H1 (cell line): ENCODE data around the gene DNAJB12. TPM values are rescaled to one million over a fixed set of nuclear protein-coding genes. Genes with fewer than 3 reads are reported as not detected.
A peak's percentile ranks its signal among the peaks of the same experiment; 100 is the strongest.

Experiments used
- BCL11A ChIP-seq, 2 experiments: IDR thresholded peaks; one replicate each; pipeline ENCODE4 v1.6.1; 2011; ENCODE audit warnings: low read depth in 2 of 2, low read length in 2 of 2, mild to moderate bottlenecking in 2 of 2
- CHD1 ChIP-seq: IDR thresholded peaks from 2 replicates; pipeline ENCODE4 v1.6.1; 2012; ENCODE audit warnings: low read depth, low read length, improper control_type of control experiment
- CREB1 ChIP-seq: IDR thresholded peaks from 2 replicates; pipeline ENCODE4 v1.6.1; 2012; ENCODE audit warnings: inconsistent platforms
- EGR1 ChIP-seq: IDR thresholded peaks from 2 replicates; pipeline ENCODE4 v1.6.1; 2011; ENCODE audit warnings: low read depth, low read length, borderline replicate concordance
- EZH2 ChIP-seq: fragments of 200-600 bp; sonication (generic); IDR thresholded peaks from 2 replicates; pipeline ENCODE4 v1.7.1; 2012; ENCODE audit warnings: low read depth, mild to moderate bottlenecking, moderate library complexity, low read length, inconsistent platforms; ENCODE audit not compliant: severe bottlenecking
- HDAC2 ChIP-seq, 2 experiments: fragments of 300-600 bp in 1 of 2; sonication (generic) in 1 of 2; IDR thresholded peaks; 2 replicates each; pipeline ENCODE4 v1.6.1; 2011 to 2012; ENCODE audit warnings: low read depth in 2 of 2, low read length in 2 of 2, mild to moderate bottlenecking in 2 of 2, moderate library complexity in 2 of 2, borderline replicate concordance in 1 of 2, inconsistent platforms in 1 of 2
- HDAC6 ChIP-seq: IDR thresholded peaks from one replicate; pipeline ENCODE4 v1.7.1; 2012; ENCODE audit warnings: low read depth, mild to moderate bottlenecking, inconsistent platforms, low read length, moderate library complexity
- JUND ChIP-seq: IDR thresholded peaks from 2 replicates; pipeline ENCODE4 v1.6.1; 2011; ENCODE audit warnings: mild to moderate bottlenecking, improper control_type of control experiment, low read length
- NANOG ChIP-seq: IDR thresholded peaks from 2 replicates; pipeline ENCODE4 v1.6.1; 2011; ENCODE audit warnings: low read length, low read depth, mild to moderate bottlenecking, inconsistent platforms; ENCODE audit not compliant: insufficient read depth, poor library complexity, severe bottlenecking
- RAD21 ChIP-seq, 2 experiments: IDR thresholded peaks in 1 of 2; conservative IDR thresholded peaks in 1 of 2; 2 replicates each; pipeline ENCODE4 v1.6.1; 2011; ENCODE audit warnings: low read depth in 2 of 2, low read length in 2 of 2, improper control_type of control experiment in 1 of 2, inconsistent platforms in 1 of 2, mild to moderate bottlenecking in 1 of 2, moderate library complexity in 1 of 2
- RNF2 ChIP-seq: fragments of 200-900, 300-1000 bp; sonication (generic); IDR thresholded peaks from 2 replicates; pipeline ENCODE4 v1.7.1; 2016; ENCODE audit warnings: borderline replicate concordance, low read depth, mild to moderate bottlenecking, antibody characterized with exemption, low read length; ENCODE audit not compliant: poor library complexity, severe bottlenecking; ENCODE audit errors: missing control alignments
- TEAD4 ChIP-seq: IDR thresholded peaks from 2 replicates; pipeline ENCODE4 v1.6.1; 2012; ENCODE audit warnings: low read depth, low read length, inconsistent platforms, mixed read lengths
- polyA plus RNA-seq, 7 experiments: library from polyadenylated mRNA; depleted of rRNA in 3 of 7; stranded (reverse) in 5 of 7; unstranded in 2 of 7; fragments of >200 nt in 5 of 7; fragments of 200-250 nt in 2 of 7; gene quantifications; 1 replicate in 5 of 7; 2 replicates in 1 of 7; 4 replicates in 1 of 7; pipeline versions ENCODE4 v1.2.1 to v1.2.3, GENCODE V29; 2011 to 2013; ENCODE audit warnings: missing spikeins in 2 of 7, mixed read lengths in 2 of 7
- total RNA-seq: library from RNA; stranded (reverse); fragmentation: NEBNext Ultra II Directional; extraction: Animal tissue kit (Norgen Biotek cat#: 25700); gene quantifications from 2 replicates; pipeline ENCODE4 v1.2.1, GENCODE V29; 2021

The DNAJB12 gene
- total and polyA plus RNA-seq, 2 of the 8 experiments (the other 6 are each of a cell fraction or from before 2014, with no cell fraction given): 10.8 to 20.5 TPM

- no peak for TF ChIP-seq CHD1
- TF ChIP-seq EGR1: no peak
- TF ChIP-seq HDAC2 (IDR thresholded peaks at IDR 0.05; ENCODE audit: borderline replicate concordance in 1 of 2, low read depth in 2 of 2, low read length in 2 of 2): no peak
- no peak for TF ChIP-seq BCL11A (IDR thresholded peaks at IDR 0.05; ENCODE audit: low read depth in 2 of 2, low read length in 2 of 2)
- TF ChIP-seq CREB1: 0 out of 2 replicates have a peak, but pooled peaks have one; percentile 36
- peak; percentile 97 to 98 for TF ChIP-seq RAD21 (IDR thresholded peaks at IDR 0.05 in 1 of 2, conservative IDR thresholded peaks at IDR 0.05 in 1 of 2; ENCODE audit: low read depth in 2 of 2, low read length in 2 of 2)
- no peak for TF ChIP-seq RNF2
- TF ChIP-seq HDAC6: no peak
- TF ChIP-seq NANOG: no peak
- TF ChIP-seq JUND: no peak
- no peak for TF ChIP-seq EZH2
- TF ChIP-seq TEAD4: no peak
These were observed 9.6 kb upstream of the DNAJB12 start (continued) for GRCh38 chr10:72364239-72364777.
